ENCODE measurements around the gene PPP2R5D.

Gene PPP2R5D

GRCh38 chr6:43052225-43052841 lies 68.0 kb downstream of the PPP2R5D start:
- Histone ChIP-seq H3K36me3 (ENCODE audit: control insufficient read depth, insufficient read depth, low read length) (peaks cover 22% of the 10 kb centered on the region), H3K27me3 (replicated peaks; ENCODE audit: control insufficient read depth, insufficient read depth, low read length) (no peaks in the 10 kb centered on the region), H3K4me3 (replicated peaks; ENCODE audit: low read depth, low read length) (peak overlapping the region; percentile 94)
- DNase-seq (ENCODE audit: extremely low read depth, insufficient read length) = no peak
- no peak for TF ChIP-seq CTCF (IDR thresholded peaks at IDR 0.05; ENCODE audit: insufficient read depth, low read length, poor library complexity, severe bottlenecking)

GRCh38 chr6:43052842-43053544 lies 68.6 kb downstream of the PPP2R5D start:
- peak overlapping the region; percentile 94 for H3K4me3 ChIP-seq (replicated peaks; ENCODE audit: low read depth, low read length)
- no peak for TF ChIP-seq CTCF (IDR thresholded peaks at IDR 0.05; ENCODE audit: insufficient read depth, low read length, poor library complexity, severe bottlenecking)
- H3K27me3 ChIP-seq (replicated peaks; ENCODE audit: control insufficient read depth, insufficient read depth, low read length) = no peaks in the 10 kb centered on the region
- peaks cover 21% of the 10 kb centered on the region for H3K36me3 ChIP-seq (ENCODE audit: control insufficient read depth, insufficient read depth, low read length)
- DNase-seq (ENCODE audit: extremely low read depth, insufficient read length) = peak; percentile 38

GRCh38 chr6:43053545-43054205 lies 69.3 kb downstream of the PPP2R5D start, which contains the start of gene CUL7:
Gene CUL7, minus strand, starts transcription at chr6:43053851. Its CDS starts 1,063 bp downstream, at chr6:43052788.
- TF ChIP-seq CTCF (IDR thresholded peaks at IDR 0.05; ENCODE audit: insufficient read depth, low read length, poor library complexity, severe bottlenecking) = peak; percentile 2
- peak; percentile 90 for DNase-seq (ENCODE audit: extremely low read depth, insufficient read length)
- H3K4me3 ChIP-seq (replicated peaks; ENCODE audit: low read depth, low read length) = peak within 1 kb of the TSS; percentile 94
- no peaks in the 10 kb centered on the region for H3K27me3 ChIP-seq (replicated peaks; ENCODE audit: control insufficient read depth, insufficient read depth, low read length)
- peaks cover 18% of the 10 kb centered on the region for H3K36me3 ChIP-seq (ENCODE audit: control insufficient read depth, insufficient read depth, low read length)

- no peak for TF ChIP-seq CTCF (IDR thresholded peaks at IDR 0.05; ENCODE audit: insufficient read depth, low read length, poor library complexity, severe bottlenecking)
- DNase-seq (ENCODE audit: extremely low read depth, insufficient read length) = no peak
- Histone ChIP-seq H3K4me3 (replicated peaks; ENCODE audit: low read depth, low read length) (peak overlapping the region; percentile 94), H3K27me3 (replicated peaks; ENCODE audit: control insufficient read depth, insufficient read depth, low read length) (no peaks in the 10 kb centered on the region), H3K36me3 (ENCODE audit: control insufficient read depth, insufficient read depth, low read length) (peaks cover 15% of the 10 kb centered on the region)
These were observed 70.0 kb downstream of the PPP2R5D start for GRCh38 chr6:43054206-43054943.

- Histone ChIP-seq H3K4me3 (replicated peaks; ENCODE audit: low read depth, low read length) (no peak overlapping the region), H3K27me3 (replicated peaks; ENCODE audit: control insufficient read depth, insufficient read depth, low read length) (no peaks in the 10 kb centered on the region), H3K36me3 (ENCODE audit: control insufficient read depth, insufficient read depth, low read length) (peaks cover 7% of the 10 kb centered on the region)
- no peak for TF ChIP-seq CTCF (IDR thresholded peaks at IDR 0.05; ENCODE audit: insufficient read depth, low read length, poor library complexity, severe bottlenecking)
- no peak for DNase-seq (ENCODE audit: extremely low read depth, insufficient read length)
These were observed 71.6 kb downstream of the PPP2R5D start for GRCh38 chr6:43055966-43056365.

All from GM06990 (cell line).